GM21526 (cell line): ENCODE measurements around the gene AUTS2.
A peak's percentile ranks its signal among the peaks of the same experiment; 100 is the strongest.

Experiments used
- ATAC-seq: cut with Tn5 transposase; IDR thresholded peaks from one replicate; pipeline ENCODE4 v1.9.1; 2021; ENCODE audit warnings: moderate library complexity; ENCODE audit not compliant: unreplicated experiment, low FRiP score

AUTS2 gene

GRCh38 chr7:70313271-70313670, 715.0 kb downstream of the AUTS2 start:
- ATAC-seq = no peak

- ATAC-seq = no peak
Measured at GRCh38 chr7:70313687-70314086, 715.4 kb downstream of the AUTS2 start.

GRCh38 chr7:70314221-70314620, 715.9 kb downstream of the AUTS2 start:
- no peak for ATAC-seq

- no peak for ATAC-seq
Measured at GRCh38 chr7:70316745-70317144, 718.5 kb downstream of the AUTS2 start.

- no peak for ATAC-seq
Measured at GRCh38 chr7:70317356-70317755, 719.1 kb downstream of the AUTS2 start.

GRCh38 chr7:70318511-70318910, 720.2 kb downstream of the AUTS2 start:
- ATAC-seq = no peak

GRCh38 chr7:70319057-70319456, 720.8 kb downstream of the AUTS2 start:
- ATAC-seq = no peak

- no peak for ATAC-seq
Measured at GRCh38 chr7:70321016-70321590, 722.8 kb downstream of the AUTS2 start.

- no peak for ATAC-seq
Measured at GRCh38 chr7:70322856-70323255, 724.6 kb downstream of the AUTS2 start.

GRCh38 chr7:70325509-70326101, 727.3 kb downstream of the AUTS2 start:
- ATAC-seq = no peak

GRCh38 chr7:70334295-70334694, 736.0 kb downstream of the AUTS2 start:
- no peak for ATAC-seq

- ATAC-seq = no peak
Measured at GRCh38 chr7:70334871-70335270, 736.6 kb downstream of the AUTS2 start.

- no peak for ATAC-seq
Measured at GRCh38 chr7:70336536-70336935, 738.3 kb downstream of the AUTS2 start.

- ATAC-seq = no peak
Measured at GRCh38 chr7:70338015-70338414, 739.7 kb downstream of the AUTS2 start.

- ATAC-seq = no peak
Measured at GRCh38 chr7:70340236-70340635, 742.0 kb downstream of the AUTS2 start.

GRCh38 chr7:70341446-70341845, 743.2 kb downstream of the AUTS2 start:
- no peak for ATAC-seq

GRCh38 chr7:70343519-70343918, 745.2 kb downstream of the AUTS2 start:
- no peak for ATAC-seq

- no peak for ATAC-seq
Measured at GRCh38 chr7:70344726-70345125, 746.5 kb downstream of the AUTS2 start.

- ATAC-seq = no peak
Measured at GRCh38 chr7:70346844-70347462, 748.7 kb downstream of the AUTS2 start.

GRCh38 chr7:70347463-70348254, 749.4 kb downstream of the AUTS2 start:
- ATAC-seq = peak; percentile 97

- ATAC-seq = no peak
Measured at GRCh38 chr7:70349031-70349430, 750.8 kb downstream of the AUTS2 start.
